Stimulated activated CD4-positive, alpha-beta T cell treated with anti-CD3 and anti-CD28 coated beads, Interleukin-12 subunit alpha, Interleukin-12 subunit beta, amount 100 ng/mL, for 4 hours (primary cell): ENCODE data around the gene EIF4A3.

Experiments used
- DNase-seq: peaks from one replicate; pipeline ENCODE4 v3.0.0-alpha.2; 2020

Gene EIF4A3

GRCh38 chr17:80132906-80133625, 13.9 kb downstream of the EIF4A3 start:
- DNase-seq, result no peak

DNA sequence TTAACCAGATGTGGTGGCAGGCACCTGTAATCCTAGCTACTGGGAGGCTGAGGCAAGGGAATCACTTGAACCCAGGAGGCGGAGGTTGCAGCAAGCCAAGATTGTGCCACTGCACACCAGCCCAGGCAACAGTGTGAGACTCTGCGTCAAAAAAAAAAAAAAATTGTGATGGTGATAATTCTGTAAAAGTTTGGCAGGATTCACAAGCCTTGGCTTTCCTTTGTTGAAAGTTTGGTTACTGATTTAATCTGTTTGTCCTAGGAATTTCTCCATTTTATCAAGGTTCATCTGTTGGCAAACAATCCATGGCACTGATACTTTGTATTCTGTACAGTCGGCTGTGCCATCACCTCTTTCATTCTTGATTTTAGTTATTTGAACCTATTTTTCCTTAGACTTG, 15.9 kb downstream of the EIF4A3 start:
- DNase-seq, result no peak

- no peak for DNase-seq
These were observed 17.8 kb downstream of the EIF4A3 start for GRCh38 chr17:80129006-80129565.

DNA sequence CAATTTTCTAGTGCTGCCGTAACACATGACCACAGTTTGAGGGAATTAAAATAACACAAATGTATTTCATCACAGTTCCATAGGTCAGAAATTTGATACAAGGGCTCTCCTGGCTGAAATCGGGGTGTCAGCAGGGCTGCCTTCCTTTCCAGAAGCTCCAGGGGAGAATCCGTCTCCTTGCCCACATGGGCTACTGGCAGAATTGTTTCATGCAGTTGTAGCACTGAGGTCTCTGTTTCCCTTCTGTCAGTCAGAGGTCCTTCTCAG, 20.5 kb downstream of the EIF4A3 start:
- DNase-seq, result no peak

DNA sequence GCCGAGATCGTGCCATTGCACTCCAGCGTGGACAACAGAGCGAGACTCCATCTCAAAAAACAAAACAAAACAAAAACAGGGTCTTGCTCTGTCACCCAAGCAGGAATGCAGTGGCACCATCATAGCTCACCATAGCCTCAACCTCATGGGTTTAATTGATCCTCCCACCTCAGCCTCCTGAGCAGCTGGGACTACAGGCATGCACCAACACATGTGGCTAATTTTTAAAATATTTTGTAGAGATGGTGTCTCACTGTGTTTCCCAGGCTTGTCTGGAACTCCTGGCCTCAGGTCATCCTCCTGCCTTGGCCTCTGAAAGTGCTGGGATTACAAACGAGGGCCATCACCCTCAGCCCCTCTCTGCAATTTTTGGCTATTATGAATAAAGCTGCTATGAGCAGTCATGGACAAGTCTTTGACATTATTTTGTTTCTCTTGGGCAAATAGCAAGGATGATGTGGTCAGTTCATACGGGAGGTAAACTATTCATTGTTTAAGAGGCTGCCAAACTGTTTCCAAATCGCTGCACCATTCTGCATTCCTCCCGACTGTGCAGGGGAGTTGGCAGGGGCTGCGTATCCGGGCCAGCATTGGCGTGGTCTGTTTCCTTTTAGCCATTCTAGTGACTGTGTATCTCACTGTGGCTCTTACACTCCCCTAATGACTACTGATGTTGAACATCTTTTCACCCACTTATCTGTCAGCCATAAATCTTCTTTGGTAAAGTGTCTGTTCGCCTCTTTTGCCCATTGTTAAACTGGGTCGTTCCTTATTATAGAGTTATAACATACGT, 21.1 kb downstream of the EIF4A3 start:
- DNase-seq, result no peak

DNA sequence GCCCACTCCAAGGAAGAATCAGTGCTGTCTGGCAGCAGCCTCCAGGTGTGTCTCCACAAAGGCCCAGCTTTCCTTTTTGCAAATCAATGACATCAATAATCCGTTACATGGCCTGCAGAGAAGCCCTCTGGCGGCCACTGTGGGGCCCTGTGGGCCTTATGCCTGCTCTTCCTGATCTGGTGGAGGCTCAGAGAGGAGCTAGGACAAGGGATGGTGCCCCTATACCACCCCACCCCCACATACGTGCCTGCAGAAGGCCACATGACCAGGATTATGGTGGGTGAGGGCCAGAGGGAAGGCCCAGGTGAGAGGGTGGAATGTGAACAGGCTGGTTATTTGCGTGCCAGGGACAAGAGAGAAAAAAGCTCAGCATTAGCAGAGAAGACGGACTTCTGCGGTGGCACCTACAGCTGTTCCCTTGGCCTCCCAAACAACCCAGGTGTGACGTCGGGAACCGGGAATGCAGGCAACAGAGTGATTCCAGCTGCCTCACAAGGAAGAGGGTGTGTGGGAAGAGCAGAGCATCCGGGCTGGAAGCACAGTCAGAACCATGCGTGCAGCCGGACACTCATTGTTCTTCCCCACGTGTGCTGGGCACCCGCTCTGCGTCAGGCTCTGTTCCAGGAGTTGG, 22.5 kb downstream of the EIF4A3 start:
- DNase-seq, result no peak

GRCh38 chr17:80123791-80124190, 23.1 kb downstream of the EIF4A3 start:
- no peak for DNase-seq

DNA sequence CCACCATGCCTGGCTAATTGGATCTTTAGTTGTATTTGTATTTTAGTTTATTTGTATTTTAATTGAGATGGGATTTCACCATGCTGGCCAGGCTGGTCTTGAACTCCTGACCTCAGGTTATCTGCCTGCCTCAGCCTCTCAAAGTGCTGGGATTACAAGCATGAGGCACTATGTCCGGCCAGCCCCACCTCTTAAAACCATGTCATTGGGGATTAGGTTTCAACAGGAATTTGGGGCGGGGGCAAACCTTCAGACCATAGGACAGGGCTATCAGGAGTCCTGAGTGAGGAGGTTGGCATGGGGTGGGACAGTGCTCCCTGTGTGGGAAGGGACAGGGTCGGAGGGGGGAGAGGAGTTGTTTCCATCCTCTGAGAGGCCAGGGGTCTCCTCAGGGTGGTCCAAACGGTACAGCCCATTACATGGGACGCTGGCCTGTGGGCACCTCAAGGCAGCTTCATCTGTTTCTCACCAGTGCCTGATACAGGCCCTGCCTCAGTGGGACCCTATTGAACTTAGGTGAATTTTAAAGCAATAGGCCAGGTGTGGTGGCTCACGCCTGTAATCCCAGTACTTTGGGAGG, 23.9 kb downstream of the EIF4A3 start:
- DNase-seq, result no peak

GRCh38 chr17:80122026-80122575, 24.8 kb downstream of the EIF4A3 start:
- no peak for DNase-seq

GRCh38 chr17:80119839-80120238, 27.1 kb downstream of the EIF4A3 start:
- no peak for DNase-seq

DNA sequence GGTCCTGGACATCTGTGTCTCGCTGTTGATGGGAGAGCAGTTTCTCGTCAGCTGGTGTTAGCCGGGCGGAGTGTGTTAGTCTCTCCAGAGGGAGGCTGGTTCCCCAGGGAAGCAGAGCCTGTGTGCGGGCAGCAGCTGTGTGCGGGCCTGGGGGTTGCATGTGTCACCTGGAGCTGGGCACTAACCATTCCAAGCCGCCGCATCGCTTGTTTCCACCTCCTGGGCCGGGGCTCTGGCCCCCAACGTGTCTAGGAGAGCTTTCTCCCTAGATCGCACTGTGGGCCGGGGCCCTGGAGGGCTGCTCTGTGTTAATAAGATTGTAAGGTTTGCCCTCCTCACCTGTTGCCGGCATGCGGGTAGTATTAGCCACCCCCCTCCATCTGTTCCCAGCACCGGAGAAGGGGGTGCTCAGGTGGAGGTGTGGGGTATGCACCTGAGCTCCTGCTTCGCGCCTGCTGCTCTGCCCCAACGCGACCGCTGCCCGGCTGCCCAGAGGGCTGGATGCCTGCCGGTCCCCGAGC, 27.6 kb downstream of the EIF4A3 start:
- no peak for DNase-seq

GRCh38 chr17:80118601-80119270, 28.2 kb downstream of the EIF4A3 start:
- DNase-seq, result no peak

DNA sequence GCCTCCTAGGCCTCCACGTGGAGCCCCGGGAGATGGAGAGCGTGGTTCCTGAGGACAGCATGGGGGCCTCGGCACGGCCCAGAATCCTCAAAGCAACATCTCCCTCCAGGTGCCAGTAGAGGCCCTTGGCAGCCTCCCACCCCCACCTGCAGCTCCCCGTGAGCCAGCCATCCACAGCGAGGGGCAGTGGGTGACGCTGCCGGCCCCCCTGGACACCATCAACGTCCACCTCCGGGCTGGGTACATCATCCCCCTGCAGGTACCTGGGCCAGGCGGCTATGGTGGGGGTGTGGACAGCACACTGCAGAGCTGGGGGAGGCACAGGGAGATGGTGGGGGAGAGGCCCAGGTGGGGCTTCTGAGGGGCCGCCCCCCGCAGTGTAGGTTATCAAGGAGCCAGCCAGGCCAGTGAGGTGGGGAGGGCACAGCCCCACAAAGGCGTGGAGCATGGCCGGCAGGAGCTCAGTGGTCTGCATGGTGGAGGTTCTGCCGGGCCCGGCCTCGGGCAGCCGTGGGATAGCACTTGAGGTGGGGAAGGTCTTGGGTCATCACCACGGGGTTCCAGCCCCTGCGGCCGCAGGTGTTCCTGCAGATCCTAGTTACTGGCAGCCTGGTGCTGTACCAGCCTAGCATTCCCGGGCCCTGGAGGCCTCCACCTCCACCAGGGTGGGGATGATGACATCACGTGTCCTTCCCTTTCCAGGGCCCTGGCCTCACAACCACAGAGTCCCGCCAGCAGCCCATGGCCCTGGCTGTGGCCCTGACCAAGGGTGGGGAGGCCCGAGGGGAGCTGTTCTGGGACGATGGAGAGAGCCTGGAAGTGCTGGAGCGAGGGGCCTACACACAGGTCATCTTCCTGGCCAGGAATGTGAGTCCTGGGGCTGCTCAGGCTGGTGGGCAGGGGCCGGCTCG, 29.2 kb downstream of the EIF4A3 start:
- DNase-seq, result no peak

DNA sequence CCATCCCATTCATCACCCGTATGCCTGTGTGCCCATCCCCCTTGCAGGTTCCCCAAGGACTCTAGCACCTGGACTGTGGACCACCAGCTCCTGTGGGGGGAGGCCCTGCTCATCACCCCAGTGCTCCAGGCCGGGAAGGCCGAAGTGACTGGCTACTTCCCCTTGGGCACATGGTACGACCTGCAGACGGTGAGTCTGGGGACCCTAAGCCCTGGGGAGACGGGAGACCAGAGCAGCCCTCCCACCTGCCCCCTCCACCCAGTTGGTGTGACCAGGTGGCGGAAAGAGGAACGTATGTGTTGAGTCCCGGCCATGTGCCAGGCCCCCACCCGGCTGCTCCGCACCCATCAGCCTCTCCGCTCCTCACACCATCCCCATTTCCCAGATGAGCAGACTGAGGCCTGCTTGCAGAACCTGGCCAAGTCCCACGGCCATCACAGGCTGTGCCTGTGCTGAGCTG, 30.0 kb downstream of the EIF4A3 start:
- no peak for DNase-seq

DNA sequence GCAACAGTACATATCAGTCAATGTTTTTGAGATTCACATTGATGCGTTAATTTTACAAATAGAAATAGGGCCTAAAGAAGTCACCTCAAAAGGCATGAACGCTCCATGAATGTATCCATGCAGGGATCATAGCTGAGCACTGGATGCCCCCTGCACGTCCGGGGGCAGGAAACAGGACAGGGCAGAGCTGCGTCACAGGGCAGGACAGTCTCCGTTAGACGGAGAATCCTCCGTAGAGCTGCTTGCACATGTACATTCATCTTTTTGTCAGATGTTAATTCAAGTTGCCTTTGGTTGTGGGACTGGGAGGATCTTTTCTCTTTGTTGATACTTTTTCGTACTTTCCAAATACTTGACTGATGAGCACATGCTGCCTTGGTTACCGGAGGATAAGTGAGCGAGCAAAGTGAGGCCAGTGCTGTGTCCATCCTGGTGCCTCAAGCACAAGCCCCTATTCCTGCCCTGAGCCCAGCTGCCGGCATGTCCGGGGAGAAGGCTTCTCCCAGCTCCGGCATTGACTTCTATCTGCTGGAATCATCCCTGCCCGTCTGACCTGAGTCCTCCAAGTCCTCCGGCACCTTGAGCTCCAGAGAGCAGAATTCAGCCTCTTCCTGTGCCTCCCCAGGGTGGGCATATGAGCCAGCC, 30.5 kb downstream of the EIF4A3 start:
- DNase-seq, result no peak

- no peak for DNase-seq
These were observed 31.8 kb downstream of the EIF4A3 start for GRCh38 chr17:80115159-80115558.

GRCh38 chr17:80114758-80115157, 32.2 kb downstream of the EIF4A3 start:
- no peak for DNase-seq

- DNase-seq, result no peak
These were observed 33.9 kb downstream of the EIF4A3 start for GRCh38 chr17:80113033-80113484.

DNA sequence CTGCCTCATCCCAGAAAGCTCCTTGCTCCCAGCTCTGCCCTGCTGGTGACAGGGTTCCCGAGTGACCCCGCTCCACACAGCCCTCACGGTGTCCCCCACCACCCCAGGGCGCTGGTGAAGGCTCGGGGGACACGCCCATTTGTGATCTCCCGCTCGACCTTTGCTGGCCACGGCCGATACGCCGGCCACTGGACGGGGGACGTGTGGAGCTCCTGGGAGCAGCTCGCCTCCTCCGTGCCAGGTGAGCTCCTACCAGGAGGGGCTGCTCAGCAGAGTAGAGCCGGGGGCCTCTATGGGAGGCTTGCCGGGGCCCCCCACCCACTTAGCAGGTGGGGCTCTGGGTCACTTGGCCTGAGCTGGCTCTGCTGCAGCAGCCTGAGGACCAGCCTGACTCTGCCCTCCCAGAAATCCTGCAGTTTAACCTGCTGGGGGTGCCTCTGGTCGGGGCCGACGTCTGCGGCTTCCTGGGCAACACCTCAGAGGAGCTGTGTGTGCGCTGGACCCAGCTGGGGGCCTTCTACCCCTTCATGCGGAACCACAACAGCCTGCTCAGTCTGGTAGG, 34.4 kb downstream of the EIF4A3 start:
- DNase-seq, result no peak
